Gastrocnemius medialis (tissue), 4 donors: Measurements from ENCODE around the gene ADH1B. TPM values are rescaled to one million over a fixed set of nuclear protein-coding genes. Genes with fewer than 3 reads are reported as not detected.

ENCODE experiments used
- ATAC-seq, 2 donors: fragments of 150-250 bp; one replicate each; pipeline ENCODE4 v1.9.1; 2016
- DNase-seq, 2 donors: peaks; one replicate each; pipeline ENCODE4 v3.0.0-alpha.2; 2019
- H3K27ac ChIP-seq, 4 donors: fragments of 200-600 bp; sonication (generic); 1 replicate in 1 of 4; 2 replicates in 3 of 4; pipeline ENCODE4 v1.5.1; 2016 to 2018; ENCODE audit warnings: mild to moderate bottlenecking in 2 of 4, moderate library complexity in 1 of 4
- H3K27me3 ChIP-seq, 3 donors: fragments of 200-600 bp; sonication (generic) in 2 of 3; 1 replicate in 1 of 3; 2 replicates in 2 of 3; pipeline versions ENCODE4 v1.5.1 to v1.6.0; 2016 to 2019; ENCODE audit warnings: mild to moderate bottlenecking in 1 of 3, moderate library complexity in 1 of 3
- H3K36me3 ChIP-seq, 2 donors: fragments of 200-600 bp; sonication (generic) in 1 of 2; one replicate each; pipeline ENCODE4 v1.5.1; 2017 to 2018
- H3K4me1 ChIP-seq, 2 donors: fragments of 200-600 bp; sonication (generic) in 1 of 2; one replicate each; pipeline ENCODE4 v1.5.1; 2016 to 2017; ENCODE audit warnings: mild to moderate bottlenecking in 2 of 2
- H3K4me3 ChIP-seq, 4 donors: fragments of 200-600 bp; sonication (generic) in 3 of 4; 1 replicate in 1 of 4; 2 replicates in 3 of 4; pipeline ENCODE4 v1.5.1; 2016 to 2019; ENCODE audit warnings: mild to moderate bottlenecking in 2 of 4
- H3K9me3 ChIP-seq, 3 donors: fragments of 200-600 bp; sonication (generic) in 2 of 3; 1 replicate in 1 of 3; 2 replicates in 2 of 3; pipeline ENCODE4 v1.5.1; 2016 to 2019
- POLR2A ChIP-seq, 2 donors: fragments of 450-650 bp; IDR thresholded peaks; one replicate each; pipeline ENCODE4 v1.6.1; 2017; ENCODE audit warnings: antibody characterized with exemption in 2 of 2, mild to moderate bottlenecking in 2 of 2, moderate library complexity in 2 of 2
- in situ Hi-C, 4 donors: fragments of 200-750 bp; cut with MboI; loops; one replicate each; pipeline versions ENCODE4 v1.15.0 to v1.8.0; 2017; ENCODE audit warnings: low sequenced_read_pairs in 4 of 4
- intact Hi-C: fragments of 100-400 bp; cut with DNase I; formaldehyde crosslinking; loops from one replicate; pipeline ENCODE4 v1.15.1; 2023; ENCODE audit warnings: low total_unique reads
- total RNA-seq, 4 donors: library from RNA; depleted of rRNA; stranded (reverse); fragments of >200 nt; gene quantifications; one replicate each; pipeline versions ENCODE4 v1.1.0 to v1.2.3, GENCODE V29; 2016
- TF ChIP-seq, protein P1 (sequence below), 5 experiments: fragments of 450-650 bp in 3 of 5; fragments of 200-600 bp in 2 of 5; sonication (generic) in 2 of 5; IDR thresholded peaks in 4 of 5; conservative IDR thresholded peaks in 1 of 5; 1 replicate in 4 of 5; 2 replicates in 1 of 5; pipeline ENCODE4 v1.5.1; 2016 to 2019; ENCODE audit warnings: antibody characterized with exemption in 5 of 5, mild to moderate bottlenecking in 3 of 5, moderate library complexity in 3 of 5

Gene ADH1B
- total RNA-seq, 4 donors from 2014 or later: 67.9 to 167 (median 119) TPM

DNA sequence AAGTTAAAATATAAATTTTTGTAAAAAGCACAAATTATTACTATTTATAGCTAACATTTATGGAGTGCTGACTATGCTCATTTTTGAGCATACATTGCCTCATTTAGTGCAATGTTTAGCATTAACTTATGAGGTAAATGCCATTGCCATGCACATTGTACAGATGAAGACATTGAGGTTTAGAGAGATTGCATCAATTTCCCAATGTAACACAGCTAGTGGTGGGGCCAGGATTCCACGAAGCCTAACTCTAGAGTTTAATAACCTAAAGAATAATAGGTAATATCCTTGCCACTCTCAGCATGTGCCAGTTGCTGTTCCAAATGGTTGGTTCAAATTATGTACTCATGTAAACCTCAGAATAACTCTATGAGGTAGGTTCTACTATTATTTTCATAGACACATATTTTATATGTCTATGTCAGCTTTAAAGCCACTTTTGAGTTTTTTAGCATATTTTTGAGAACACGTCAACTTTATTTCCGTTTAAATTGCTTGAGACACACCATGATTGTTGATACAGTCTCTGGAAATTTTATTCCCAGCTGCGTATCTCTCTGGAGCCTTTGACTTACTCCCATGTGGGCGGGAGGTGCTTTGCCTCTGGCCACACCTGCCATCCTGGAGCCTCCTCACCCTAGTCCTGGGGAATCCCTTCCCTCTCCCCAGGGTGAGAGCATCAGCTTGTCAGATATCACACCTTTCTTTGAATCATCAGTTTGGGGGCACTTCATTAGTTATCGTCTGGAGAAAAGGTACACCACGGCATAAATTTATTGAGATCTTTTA lies 19.6 kb downstream of the ADH1B start:
- TF ChIP-seq, protein P1, sequence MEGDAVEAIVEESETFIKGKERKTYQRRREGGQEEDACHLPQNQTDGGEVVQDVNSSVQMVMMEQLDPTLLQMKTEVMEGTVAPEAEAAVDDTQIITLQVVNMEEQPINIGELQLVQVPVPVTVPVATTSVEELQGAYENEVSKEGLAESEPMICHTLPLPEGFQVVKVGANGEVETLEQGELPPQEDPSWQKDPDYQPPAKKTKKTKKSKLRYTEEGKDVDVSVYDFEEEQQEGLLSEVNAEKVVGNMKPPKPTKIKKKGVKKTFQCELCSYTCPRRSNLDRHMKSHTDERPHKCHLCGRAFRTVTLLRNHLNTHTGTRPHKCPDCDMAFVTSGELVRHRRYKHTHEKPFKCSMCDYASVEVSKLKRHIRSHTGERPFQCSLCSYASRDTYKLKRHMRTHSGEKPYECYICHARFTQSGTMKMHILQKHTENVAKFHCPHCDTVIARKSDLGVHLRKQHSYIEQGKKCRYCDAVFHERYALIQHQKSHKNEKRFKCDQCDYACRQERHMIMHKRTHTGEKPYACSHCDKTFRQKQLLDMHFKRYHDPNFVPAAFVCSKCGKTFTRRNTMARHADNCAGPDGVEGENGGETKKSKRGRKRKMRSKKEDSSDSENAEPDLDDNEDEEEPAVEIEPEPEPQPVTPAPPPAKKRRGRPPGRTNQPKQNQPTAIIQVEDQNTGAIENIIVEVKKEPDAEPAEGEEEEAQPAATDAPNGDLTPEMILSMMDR (IDR thresholded peaks at IDR 0.05 in 4 of 5, conservative IDR thresholded peaks at IDR 0.05 in 1 of 5): no peak
- no peak for TF ChIP-seq POLR2A (IDR thresholded peaks at IDR 0.05)
- no peak for ATAC-seq

DNA sequence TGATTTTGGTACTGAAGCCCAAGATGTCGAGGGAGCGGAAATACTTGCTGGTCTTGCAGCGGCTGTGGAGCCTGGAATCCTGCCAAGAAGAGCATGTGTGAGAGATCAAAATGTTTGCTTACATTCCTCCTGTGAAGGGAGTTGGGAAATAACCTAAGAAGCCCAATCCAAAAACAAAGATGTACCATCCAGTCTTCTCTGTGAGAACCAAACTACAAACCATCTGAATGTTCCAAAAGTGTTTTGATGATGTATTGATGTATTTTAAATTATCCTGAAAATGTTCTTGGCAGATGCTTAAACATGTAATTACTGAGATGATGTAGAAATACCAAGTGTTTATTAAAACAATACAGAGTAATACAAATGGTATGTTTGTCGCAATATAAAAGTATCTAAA lies 20.3 kb downstream of the ADH1B start:
- H3K27me3 ChIP-seq: no peaks in the 10 kb centered on the region
- ATAC-seq: peak; percentile 90 to 96
- no peaks in the 10 kb centered on the region for H3K9me3 ChIP-seq
- in situ Hi-C loops (no loop called here), intact Hi-C loops (loop anchor here (2.0 kb wide), 1 partner anchor 22 kb away; no protein-coding TSS in a partner anchor)
- H3K4me1 ChIP-seq: peaks cover 10 to 16% of the 10 kb centered on the region in 2 donors
- H3K36me3 ChIP-seq: no peaks in the 10 kb centered on the region
- DNase-seq: peak; percentile 79 to 84
- TF ChIP-seq POLR2A (IDR thresholded peaks at IDR 0.05): no peak
- TF ChIP-seq, protein P1 (IDR thresholded peaks at IDR 0.05 in 4 of 5, conservative IDR thresholded peaks at IDR 0.05 in 1 of 5): no peak
- H3K4me3 ChIP-seq: no peak overlapping the region
- H3K27ac ChIP-seq: peak overlapping the region; percentile 56 to 69 (median 60)

More for the DNA sequence above, 19.6 kb downstream of the ADH1B start:
- DNase-seq: no peak
- in situ Hi-C loops (no loop called here), intact Hi-C loops (loop anchor here (2.0 kb wide), 1 partner anchor 21 kb away; no protein-coding TSS in a partner anchor)
- Histone ChIP-seq H3K27me3 (no peaks in the 10 kb centered on the region), H3K4me3 (no peak overlapping the region), H3K27ac (peak overlapping the region; percentile 56 to 69 (median 60)), H3K4me1 (peaks cover 10 to 16% of the 10 kb centered on the region in 2 donors), H3K36me3 (no peaks in the 10 kb centered on the region), H3K9me3 (no peaks in the 10 kb centered on the region)

DNA sequence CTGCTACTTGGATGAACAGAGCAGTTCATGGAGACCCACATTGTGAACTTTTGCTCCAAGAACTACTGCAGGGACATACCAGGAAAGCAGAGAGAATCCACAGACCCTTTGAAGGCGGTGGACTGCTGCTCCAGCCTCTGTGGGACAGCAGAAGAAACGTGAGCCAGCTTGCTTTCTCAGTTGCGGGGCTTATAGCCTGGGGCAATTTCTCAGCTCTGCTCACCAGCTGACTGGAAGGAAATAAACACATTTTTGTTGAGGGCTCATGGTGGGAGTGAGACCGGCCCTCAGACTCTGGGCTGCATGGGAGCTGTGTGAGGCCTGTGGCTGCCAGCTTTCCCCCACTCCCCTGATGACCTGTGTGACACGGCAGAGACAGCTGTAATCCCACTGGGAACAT lies 27.8 kb downstream of the ADH1B start:
- Histone ChIP-seq H3K4me3 (no peak overlapping the region), H3K9me3 (no peaks in the 10 kb centered on the region), H3K4me1 (no peaks in the 10 kb centered on the region), H3K27me3 (no peaks in the 10 kb centered on the region), H3K27ac (no peak overlapping the region), H3K36me3 (no peaks in the 10 kb centered on the region)
- DNase-seq: no peak
- in situ Hi-C loops (no loop called here), intact Hi-C loops (no loop called here)
- ATAC-seq: no peak
- TF ChIP-seq, protein P1 (IDR thresholded peaks at IDR 0.05 in 4 of 5, conservative IDR thresholded peaks at IDR 0.05 in 1 of 5): no peak
- no peak for TF ChIP-seq POLR2A (IDR thresholded peaks at IDR 0.05)

DNA sequence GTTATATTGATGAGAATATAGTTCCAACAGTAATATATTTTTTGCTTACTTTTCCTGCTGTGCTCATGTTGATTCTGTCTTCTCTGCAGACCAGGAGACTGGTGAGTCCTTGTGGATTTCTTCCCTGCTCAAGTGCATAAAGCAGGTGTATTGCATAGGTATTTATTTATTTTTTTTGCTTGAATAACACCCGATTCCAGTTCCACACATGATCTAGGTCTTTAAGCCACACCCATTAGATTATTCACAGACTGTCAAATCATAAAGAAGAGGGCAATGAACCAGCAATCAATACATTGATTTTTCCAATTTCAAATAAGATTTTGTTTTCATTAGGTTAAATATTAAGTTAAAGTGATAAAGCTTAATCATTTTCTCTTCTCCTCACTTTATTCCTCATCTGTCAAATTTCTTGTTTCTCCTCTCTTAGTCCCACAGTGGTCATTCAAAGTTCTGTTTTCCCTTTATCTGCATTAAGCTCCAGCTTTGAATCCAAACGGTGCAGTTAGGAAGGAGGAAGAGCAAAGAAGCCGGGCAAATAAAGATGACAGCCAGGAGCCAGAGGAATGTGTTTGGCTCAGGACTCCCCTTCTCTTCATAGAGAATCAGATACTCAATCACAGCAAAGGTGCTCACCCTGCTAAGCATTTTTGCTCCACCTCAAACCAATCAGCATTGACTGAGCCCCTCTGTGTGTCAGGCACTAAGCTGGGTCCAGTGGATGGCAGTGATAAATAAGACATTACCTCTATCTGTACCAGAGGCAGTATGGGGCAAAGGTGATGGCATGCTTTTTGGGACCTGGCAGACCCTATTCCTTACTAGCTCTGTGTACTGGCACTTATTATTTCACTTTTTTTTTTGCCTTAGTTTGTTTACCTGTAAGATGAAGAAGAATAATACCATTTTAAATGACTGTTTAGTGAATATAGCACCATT lies 30.1 kb downstream of the ADH1B start, which contains the start of gene ADH1A:
ADH1A (minus strand) TSS at position 138 of the 939 bp plus-strand sequence; CDS start at position 67, 71 bp downstream.
- intact Hi-C loops: no loop called here
- Histone ChIP-seq H3K27me3 (no peaks in the 10 kb centered on the region), H3K36me3 (no peaks in the 10 kb centered on the region), H3K4me1 (no peaks in the 10 kb centered on the region), H3K27ac (no peak within 1 kb of the TSS), H3K9me3 (no peaks in the 10 kb centered on the region), H3K4me3 (no peak within 1 kb of the TSS)
- no peak for ATAC-seq
- in situ Hi-C loops: no loop called here
- no peak for DNase-seq
- TF ChIP-seq, protein P1 (IDR thresholded peaks at IDR 0.05 in 4 of 5, conservative IDR thresholded peaks at IDR 0.05 in 1 of 5): no peak
- no peak for TF ChIP-seq POLR2A (IDR thresholded peaks at IDR 0.05)
